ENCODE results near the gene PODN. TPM values are rescaled to one million over a fixed set of nuclear protein-coding genes. Genes with fewer than 3 reads are reported as not detected.

Gene PODN
- total RNA-seq, 1 experiment from 2014 or later = 0.17 TPM

- Histone ChIP-seq H3K4me2 (ENCODE audit: insufficient read depth, insufficient read length, low read length) (peak overlapping the region; percentile 95), H3K4ac (ENCODE audit: low read depth, low read length) (no peak overlapping the region), H4K20me1 (ENCODE audit: control insufficient read depth, insufficient read depth, insufficient read length) (no peaks in the 10 kb centered on the region), H3K14ac (ENCODE audit: insufficient read depth, low read length) (no peak overlapping the region), H3K18ac (ENCODE audit: insufficient read length, low read depth, low read length) (no peak overlapping the region), H3K27me3 (ENCODE audit: insufficient read depth, low read length) (no peaks in the 10 kb centered on the region), H3K23ac (ENCODE audit: insufficient read length, low read depth, low read length) (no peak overlapping the region), H2AFZ (ENCODE audit: low read length) (peak overlapping the region; percentile 52), H2BK15ac (ENCODE audit: low read depth, low read length) (no peak overlapping the region), H2AK5ac (ENCODE audit: insufficient read length, low read length) (no peak overlapping the region), H2BK120ac (ENCODE audit: low read depth, low read length, poor library complexity, severe bottlenecking) (no peak overlapping the region), H3K27ac (ENCODE audit: insufficient read length, low read depth, low read length) (no peak overlapping the region), H2BK5ac (ENCODE audit: insufficient read length, low read length) (no peak overlapping the region), H4K5ac (ENCODE audit: insufficient read length, low read depth, low read length) (no peak overlapping the region), H3T11ph (ENCODE audit: low read length) (no peak overlapping the region), H3K79me2 (ENCODE audit: insufficient read depth, low read length) (no peaks in the 10 kb centered on the region), H4K91ac (ENCODE audit: insufficient read length, low read depth, low read length) (no peak overlapping the region), H3K23me2 (ENCODE audit: insufficient read length, low read depth, low read length, poor library complexity, severe bottlenecking) (peaks cover 5% of the 10 kb centered on the region), H3K4me1 (ENCODE audit: insufficient read depth, low read length) (peaks cover 4% of the 10 kb centered on the region; the same call in 1 of the 2 replicates), H3K79me1 (ENCODE audit: insufficient read depth, low read depth, low read length, poor library complexity, severe bottlenecking) (no peaks in the 10 kb centered on the region), H4K8ac (replicated peaks; ENCODE audit: insufficient read length, low read depth, low read length) (no peak overlapping the region), H3K9ac (ENCODE audit: extremely low read depth, insufficient read length, low read length) (peak overlapping the region; percentile 71), H3K56ac (ENCODE audit: insufficient read length, low read depth, low read length) (no peak overlapping the region), H2BK20ac (ENCODE audit: low read depth, low read length, poor library complexity, severe bottlenecking) (no peak overlapping the region), H2BK12ac (ENCODE audit: insufficient read length, low read depth, low read length) (no peak overlapping the region), H3K9me3 (ENCODE audit: control insufficient read depth, low read depth, low read length) (no peaks in the 10 kb centered on the region)
- Mint-ChIP-seq H3K27ac (peak overlapping the region; percentile 36 to 96 (median 87); a peak in 6 of 7 replicates), H3K36me3 (ENCODE audit: insufficient read depth in 1 of 3, low read depth in 3 of 3) (no peaks in the 10 kb centered on the region), H3K4me1 (peaks cover 10 to 16% of the 10 kb centered on the region in 2 experiments), H3K9me3 (no peaks in the 10 kb centered on the region; a peak in 1 of 5 replicates), H3K4me3 (peak overlapping the region; percentile 72 to 81), H3K27me3 (ENCODE audit: low read depth) (no peaks in the 10 kb centered on the region; the same call in 1 of the 2 replicates)
- peak; percentile 83 for DNase-seq
- TF ChIP-seq, protein P1, sequence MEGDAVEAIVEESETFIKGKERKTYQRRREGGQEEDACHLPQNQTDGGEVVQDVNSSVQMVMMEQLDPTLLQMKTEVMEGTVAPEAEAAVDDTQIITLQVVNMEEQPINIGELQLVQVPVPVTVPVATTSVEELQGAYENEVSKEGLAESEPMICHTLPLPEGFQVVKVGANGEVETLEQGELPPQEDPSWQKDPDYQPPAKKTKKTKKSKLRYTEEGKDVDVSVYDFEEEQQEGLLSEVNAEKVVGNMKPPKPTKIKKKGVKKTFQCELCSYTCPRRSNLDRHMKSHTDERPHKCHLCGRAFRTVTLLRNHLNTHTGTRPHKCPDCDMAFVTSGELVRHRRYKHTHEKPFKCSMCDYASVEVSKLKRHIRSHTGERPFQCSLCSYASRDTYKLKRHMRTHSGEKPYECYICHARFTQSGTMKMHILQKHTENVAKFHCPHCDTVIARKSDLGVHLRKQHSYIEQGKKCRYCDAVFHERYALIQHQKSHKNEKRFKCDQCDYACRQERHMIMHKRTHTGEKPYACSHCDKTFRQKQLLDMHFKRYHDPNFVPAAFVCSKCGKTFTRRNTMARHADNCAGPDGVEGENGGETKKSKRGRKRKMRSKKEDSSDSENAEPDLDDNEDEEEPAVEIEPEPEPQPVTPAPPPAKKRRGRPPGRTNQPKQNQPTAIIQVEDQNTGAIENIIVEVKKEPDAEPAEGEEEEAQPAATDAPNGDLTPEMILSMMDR (conservative IDR thresholded peaks at IDR 0.05) = no peak
- no CpG with 5 or more reads among the region's 9 CpGs for WGBS (ENCODE audit: extremely low coverage, insufficient read length, low lambda C conversion rate)
These were observed 47.1 kb upstream of the PODN start for GRCh38 chr1:53014791-53015507.

Measured in H9 (cell line).